Activated T-cell treated with anti-CD3 and anti-CD28 coated beads, Interleukin-2, amount 50 U/mL, for 48 hours (primary cell): ENCODE results near the gene GGT1.
A peak's percentile ranks its signal among the peaks of the same experiment; 100 is the strongest.
"Not testable (repeated sequence)": the region's sequence is repeated elsewhere in the genome, so short reads cannot be mapped to it uniquely, and the experiment has no call there.

Source experiments
- DNase-seq, 2 experiments: peaks; one replicate each; pipeline ENCODE4 v3.0.0-alpha.2; 2020

The GGT1 gene

DNA sequence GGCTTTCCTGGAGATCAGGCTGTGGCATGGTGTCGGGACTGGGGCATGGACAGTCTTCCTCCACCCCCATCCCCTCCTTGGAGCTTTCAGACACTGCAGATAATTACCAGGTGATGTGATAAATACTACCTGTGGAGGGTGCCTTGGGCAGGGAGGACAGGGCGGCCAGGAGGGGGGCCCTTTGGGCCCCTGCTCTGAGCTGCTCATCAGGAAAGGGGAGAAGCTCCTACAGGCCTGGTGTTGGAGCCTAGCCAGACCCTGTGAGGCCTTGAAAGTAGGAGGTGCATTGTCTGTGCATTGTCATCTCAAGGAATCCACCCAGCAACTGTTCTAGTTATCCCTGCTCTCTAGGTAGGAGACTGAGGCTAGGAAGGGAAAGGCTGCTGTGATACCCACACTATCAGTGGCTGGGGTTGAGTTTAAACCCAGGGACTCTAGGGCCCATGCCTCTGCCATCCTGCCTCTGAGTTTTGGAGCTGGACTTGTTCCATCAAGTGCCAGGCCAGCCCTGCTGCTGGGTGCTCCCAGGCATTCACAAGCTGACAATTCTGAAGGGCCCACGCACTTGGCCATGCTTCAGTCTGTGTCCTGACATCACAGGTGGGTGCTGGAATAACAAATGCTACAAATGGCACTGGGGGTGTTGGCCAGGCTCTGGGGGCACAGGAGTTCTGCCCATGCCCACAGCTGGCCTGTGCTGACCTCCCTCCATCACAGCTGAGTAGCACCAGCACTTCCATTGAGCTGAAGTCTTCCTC is 2.9 kb upstream of the GGT1 start:
- not testable (repeated sequence) for DNase-seq

DNA sequence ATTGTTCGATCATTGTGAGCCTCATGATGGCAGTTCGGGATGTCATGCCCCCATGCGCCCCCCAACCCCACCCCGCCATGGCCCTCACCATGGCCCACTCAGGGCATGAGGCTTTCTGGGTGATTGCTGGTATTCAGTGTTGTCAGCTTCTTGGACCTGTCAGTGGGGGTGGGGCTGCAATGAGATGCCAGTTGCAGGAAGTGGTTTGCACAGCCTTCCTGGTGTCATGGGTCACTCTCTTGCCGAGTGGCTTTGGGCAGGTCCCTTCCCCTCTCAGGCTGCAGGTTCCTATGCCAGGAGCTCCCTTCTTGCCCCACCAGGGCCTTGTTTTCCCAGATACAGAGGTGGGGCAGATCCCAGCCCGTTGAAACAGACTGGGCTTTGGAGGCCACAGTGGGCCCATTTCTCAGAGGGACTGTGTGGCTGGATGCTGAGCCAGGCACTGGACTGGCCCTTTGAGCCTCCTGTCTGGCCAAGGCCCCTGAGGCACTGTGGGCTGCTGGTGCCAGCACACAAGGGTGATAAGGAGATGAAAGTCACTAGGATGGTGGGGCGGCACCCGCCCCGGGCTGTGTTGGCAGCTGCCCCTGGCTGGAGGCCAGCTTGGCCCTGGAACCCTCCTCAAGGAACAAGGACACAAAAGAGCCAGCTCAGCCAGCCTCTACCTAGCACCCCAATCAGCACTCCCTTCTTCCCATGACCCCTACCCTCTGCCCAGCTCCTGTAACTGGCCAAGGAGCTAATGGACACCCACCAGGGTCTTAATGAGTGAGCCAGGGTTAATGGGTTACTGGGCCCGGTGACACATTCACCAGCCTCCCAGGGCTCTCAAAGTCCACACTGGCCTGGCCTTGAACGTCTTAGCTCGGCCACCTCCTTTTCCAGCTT is 1.5 kb upstream of the GGT1 start:
- no peak for DNase-seq

DNA sequence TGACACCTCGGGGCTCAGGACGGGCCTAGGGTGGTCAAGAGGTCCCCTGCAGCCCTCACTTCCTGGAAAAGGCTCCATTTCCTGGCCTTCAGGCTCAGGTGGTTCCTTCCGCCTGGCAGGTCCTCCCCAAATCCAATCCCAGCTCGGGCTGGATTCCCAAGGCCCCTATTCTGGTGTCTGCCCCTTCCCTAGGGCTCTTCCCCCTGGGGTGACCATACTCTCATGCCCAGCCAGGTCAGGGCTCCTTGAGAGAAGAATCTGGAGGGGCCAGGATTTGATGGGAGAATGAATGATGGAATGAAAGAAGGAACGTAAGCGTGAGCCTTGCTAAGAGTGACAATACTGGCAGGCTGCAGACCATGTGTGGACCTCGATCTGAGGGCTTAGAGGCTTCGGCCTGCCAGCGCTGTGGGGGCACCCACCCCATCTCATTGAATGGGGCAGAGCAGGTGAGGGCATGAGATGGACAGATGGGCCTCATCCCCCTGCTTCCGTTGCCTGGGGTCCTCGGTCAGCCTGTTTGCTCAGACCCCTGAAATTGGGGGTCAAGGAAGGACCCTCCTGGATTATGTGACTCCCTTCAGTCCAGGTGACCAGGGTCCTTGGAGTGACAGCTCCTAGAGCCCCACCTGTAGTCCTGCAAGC is 766 bp upstream of the GGT1 start:
- DNase-seq: not testable (repeated sequence)

DNA sequence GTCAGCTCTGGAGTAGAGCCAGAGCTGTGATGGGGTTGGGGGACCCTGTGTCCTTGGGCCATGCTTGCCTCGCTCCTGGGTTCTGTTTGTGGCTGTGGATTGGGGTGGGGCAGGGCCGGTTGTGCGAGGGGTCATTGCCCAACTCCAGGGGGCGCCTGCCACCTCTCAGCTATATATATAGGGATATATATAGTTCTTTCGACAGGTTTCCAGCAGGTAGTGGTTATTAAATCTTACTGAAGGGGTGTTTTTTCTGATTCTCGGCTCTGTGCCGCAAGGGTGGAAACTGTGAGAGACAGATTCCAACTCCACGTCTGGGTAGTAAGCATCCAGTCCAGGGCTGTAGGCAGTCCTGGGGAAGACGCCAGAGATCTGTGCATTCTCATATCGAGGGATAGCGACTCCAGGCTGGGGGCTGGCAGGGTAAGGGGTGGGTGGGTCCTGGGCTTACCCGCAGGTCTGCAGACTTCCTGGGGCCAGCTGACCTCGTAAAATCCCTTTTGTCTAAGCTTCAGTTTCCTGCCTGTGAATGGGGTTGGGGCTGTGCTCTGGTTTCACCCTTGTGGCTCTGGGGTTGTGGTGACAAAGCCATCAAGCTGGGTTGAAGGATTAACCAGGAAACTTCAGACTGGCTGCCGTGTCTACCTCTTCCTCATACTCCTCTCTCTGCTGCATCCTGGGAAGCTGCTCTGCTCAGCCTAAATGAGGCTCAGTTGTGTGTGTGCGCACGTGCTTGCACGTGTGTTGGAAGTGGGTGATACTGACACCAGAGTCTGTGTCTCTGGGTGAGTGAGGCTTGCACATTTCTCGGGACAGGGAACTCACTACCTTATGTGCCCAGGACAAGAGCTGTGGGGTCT is 1.0 kb downstream of the GGT1 start:
- peak; percentile 36 to 54 for DNase-seq

DNA sequence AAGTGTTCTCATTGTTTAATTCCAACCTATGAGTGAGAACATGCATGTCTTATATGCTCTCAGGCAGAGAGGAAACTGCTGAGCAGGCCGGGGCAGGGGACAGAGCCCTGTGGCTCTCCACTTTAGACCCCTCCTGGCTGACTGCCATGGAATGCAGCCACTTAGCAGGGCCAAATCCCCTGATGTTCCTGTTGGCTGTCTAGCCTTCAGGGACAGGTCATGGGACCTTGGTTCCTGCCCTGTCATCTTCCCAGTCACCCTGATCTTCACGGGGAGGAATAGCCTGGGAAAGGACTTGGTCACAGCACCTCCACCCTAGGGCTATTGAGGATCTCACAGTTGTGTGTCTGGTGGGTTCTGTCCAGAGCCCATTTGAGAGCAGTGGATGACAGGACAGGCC is 3.3 kb downstream of the GGT1 start:
- peak in 1 of 2 experiments; percentile 34 for DNase-seq

DNA sequence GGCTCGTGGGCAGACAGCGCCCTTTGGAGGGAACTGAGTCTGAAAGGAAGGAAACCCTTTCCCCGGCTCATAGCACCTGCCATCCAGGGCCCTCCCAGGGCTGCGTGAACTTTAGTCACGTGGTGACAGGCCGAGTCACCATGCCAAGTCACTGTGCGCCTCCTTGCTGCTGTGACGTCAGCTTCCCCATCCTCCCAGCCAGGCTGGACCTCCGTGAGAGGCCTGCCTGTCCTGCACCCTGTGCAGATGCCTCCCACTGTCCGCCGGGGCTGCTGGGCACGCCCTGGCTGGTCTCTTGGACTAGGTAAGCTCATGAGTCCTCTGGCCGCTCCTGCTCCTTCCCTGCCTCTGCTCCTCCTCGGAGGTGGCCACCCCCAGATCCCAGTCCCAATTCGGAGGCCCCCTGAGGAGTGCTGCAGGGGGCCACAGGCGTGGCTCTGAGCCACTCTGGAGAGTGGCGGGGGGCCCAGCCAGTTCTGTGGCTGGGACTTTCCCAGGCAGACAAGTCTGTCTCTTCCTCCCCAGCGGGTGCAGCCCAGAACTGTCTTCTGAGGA is 4.5 kb downstream of the GGT1 start:
- peak; percentile 72 to 78 for DNase-seq

DNA sequence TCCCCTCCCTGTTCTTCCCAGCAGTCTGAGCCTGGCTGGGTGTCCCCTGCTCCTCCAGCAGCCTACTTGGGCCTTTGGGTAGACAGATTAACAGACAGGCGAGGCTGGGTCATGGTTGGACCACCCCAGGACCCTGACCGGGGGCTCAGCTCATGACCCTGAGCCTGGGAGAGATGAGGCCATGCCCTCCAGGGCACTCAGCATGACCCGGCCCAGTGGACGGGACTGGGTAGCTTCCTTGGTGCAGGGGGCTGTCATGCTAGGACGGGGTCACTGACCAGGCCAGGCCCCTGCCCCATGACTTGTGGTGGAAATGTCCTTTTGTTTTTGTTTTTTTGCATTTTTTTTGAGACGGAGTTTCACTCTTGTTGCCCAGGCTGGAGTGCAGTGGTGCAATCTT is 5.3 kb downstream of the GGT1 start:
- DNase-seq: not testable (repeated sequence)

DNA sequence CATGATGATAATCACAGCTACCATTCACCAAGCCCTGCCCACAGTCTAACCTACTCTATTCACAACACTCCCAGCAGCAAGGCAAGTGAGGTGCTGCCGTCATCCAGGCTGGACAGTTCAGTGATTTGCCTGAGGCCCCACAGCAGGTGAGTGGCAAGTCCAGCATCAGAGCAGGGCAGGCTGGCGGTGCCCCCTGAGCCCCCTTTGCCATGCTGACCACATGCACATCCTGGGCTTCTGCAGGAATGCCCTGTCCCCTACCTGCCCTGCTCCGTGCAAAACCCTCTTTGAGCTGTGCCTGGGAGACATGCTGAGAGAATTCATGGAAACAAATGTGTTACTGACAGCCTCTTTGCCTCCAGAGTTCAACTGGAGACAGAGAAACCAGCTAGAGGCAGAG is 6.9 kb downstream of the GGT1 start:
- not testable (repeated sequence) for DNase-seq

DNA sequence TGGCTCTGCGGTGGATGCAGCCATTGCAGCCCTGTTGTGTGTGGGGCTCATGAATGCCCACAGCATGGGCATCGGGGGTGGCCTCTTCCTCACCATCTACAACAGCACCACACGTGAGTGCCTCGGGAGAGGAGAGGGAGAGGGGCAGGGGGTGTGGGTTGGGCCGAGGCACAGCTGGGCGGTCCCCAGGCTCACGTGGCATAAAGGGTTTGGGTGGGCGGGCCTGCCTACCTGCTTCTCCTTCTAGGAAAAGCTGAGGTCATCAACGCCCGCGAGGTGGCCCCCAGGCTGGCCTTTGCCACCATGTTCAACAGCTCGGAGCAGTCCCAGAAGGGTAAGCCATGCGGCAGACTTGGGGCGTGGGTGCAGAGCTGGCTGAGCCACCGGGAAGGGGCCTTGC is 11.8 kb downstream of the GGT1 start:
- not testable (repeated sequence) for DNase-seq

DNA sequence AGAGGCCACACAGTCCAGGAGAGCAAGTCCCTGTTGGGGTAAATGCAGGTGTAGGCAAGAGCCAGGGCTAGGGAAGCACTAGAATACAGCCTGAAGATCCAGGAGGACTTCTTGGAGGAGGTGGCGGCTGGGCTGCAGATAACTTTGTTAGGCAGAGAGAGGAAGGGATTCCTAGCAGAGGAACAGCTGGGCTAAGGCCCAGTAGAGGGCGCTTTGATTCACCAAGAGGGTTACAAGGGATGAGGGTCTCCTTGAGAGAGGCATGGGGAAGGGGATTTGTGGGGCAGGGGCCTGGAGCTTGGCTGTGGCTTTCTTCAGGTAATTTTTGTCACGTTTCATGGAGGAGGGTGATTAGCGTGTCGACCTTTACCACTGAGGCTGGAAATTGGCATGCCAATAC is 18.3 kb downstream of the GGT1 start:
- DNase-seq: not testable (repeated sequence)

DNA sequence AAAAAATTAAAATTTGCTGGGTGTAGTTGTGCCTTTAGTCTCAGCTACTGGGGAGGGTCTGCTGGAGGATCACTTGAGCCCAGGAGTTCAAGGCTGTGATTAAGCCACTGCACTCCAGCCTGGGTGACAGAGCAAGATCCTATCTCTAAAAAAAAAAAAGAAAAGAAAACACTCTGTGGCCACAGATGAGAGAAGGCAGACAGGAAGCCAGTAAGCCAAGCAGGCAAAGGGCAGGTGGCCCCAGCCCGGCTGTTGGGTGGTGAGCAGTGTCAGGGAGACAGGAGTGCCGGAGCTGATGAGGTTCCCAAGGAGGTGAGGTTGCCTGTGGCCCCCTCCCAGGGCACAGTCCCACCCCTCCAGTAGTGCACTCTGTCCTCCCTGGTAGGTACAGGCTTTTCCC is 19.6 kb downstream of the GGT1 start:
- not testable (repeated sequence) for DNase-seq

DNA sequence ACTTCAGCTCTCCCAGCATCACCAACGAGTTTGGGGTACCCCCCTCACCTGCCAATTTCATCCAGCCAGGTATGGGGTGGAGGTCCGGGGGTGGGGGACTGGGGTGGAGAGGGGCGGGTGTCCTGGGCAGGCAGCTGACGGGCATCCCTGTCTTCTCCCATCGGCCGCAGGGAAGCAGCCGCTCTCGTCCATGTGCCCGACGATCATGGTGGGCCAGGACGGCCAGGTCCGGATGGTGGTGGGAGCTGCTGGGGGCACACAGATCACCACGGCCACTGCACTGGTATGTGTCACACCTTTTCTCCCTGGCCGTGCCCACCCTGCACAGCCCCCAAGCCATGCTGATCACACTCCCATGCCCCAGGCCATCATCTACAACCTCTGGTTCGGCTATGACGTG is 24.9 kb downstream of the GGT1 start:
- not testable (repeated sequence) for DNase-seq

DNA sequence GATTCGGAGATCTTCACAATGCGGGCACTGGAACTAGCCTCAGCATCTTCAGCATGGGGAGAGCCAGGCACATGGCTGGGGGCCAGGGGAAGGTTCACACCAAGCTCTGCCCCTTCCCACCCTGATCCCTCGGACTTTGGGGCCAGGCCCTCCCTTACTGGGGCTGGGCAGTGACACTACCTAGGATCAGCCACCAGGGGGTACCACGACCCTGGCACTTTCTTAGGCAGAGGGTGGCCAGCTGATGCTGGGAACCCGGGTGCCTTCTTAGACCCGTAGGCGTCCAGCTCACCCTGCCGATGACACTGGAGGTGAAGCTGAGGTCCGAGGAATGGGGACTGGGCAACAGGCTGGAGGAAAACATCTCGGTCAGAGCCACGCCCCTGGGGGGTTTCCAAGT is 26.1 kb downstream of the GGT1 start:
- DNase-seq: peak; percentile 29 to 33

DNA sequence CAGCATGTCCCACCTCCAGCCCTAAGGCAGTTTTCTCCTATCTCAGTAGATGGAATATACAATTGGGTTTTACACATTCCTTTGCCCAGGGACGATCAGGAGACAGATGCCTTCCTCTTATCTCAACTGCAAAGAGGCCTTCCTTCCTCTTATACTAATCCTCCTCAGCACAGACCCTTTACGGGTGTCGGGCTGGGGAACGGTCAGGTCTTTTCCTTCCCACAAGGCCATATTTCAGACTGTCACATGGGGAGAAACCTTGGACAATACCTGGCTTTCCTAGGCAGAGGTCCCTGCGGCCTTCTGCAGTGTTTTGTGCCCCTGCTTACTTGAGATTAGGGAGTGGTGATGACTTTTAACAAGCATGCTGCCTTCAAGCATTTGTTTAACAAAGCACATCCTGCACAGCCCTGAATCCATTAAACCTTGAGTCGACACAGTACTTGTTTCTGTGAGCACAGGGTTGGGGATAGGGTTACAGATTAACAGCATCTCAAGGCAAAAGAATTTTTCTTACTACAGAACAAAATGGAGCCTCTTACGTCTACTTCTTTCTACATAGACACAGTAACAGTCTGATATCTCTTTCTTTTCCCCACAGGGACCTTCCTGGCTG is 27.9 kb downstream of the GGT1 start:
- DNase-seq: not testable (repeated sequence)

DNA sequence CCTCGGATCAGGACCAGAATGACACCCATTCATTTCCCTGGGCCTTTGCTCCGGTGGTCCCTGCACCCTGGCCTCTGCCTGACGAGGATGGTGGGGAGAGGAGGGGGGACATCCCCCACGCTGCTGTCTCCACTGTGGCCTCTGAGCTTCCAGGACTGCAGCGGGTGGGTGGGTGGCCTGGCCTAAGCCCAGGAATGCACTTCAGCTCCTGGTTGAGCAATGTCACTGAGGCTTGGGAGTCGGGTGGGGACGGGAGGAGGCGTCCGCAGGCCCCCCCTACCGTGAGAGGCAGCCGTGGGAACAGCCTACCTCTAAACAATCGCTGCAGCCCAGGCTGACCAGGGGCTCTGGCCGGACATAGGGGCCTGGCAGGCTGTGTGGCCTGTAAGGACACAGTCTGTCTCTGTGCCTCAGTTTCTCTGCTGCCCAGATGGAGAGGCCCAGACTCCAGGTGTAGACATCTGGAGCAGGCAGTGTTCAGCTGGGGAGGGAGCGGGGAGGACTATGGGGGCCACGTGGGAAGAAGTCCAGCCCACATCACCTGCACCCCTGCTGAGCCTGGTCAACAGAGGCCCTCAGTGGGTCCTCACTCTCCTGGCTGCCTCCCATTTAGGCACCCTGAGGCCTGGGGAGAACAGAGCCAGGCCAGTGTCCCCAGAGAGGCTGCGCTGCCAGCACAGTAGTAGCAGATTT is 28.6 kb downstream of the GGT1 start:
- not testable (repeated sequence) for DNase-seq

DNA sequence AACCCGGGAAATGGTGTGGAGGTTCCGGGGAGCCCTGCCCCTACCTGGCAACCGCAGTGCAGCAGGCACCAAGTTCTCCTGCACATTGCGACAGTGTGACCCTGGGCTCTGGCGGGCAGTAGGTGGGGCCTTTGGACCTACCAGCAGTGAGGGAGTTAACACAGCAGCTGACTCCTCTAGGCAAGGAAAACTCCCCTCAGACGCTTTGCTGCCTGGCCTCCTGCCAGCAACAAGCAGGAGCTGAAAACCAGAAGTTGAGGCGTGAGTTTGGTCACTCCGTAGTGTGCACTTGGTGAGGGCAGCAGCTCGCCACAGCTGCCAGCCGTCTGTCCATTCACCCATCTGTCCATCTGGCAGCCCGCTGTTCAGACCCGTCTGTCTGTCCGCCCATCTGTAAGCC is 29.6 kb downstream of the GGT1 start:
- not testable (repeated sequence) for DNase-seq

DNA sequence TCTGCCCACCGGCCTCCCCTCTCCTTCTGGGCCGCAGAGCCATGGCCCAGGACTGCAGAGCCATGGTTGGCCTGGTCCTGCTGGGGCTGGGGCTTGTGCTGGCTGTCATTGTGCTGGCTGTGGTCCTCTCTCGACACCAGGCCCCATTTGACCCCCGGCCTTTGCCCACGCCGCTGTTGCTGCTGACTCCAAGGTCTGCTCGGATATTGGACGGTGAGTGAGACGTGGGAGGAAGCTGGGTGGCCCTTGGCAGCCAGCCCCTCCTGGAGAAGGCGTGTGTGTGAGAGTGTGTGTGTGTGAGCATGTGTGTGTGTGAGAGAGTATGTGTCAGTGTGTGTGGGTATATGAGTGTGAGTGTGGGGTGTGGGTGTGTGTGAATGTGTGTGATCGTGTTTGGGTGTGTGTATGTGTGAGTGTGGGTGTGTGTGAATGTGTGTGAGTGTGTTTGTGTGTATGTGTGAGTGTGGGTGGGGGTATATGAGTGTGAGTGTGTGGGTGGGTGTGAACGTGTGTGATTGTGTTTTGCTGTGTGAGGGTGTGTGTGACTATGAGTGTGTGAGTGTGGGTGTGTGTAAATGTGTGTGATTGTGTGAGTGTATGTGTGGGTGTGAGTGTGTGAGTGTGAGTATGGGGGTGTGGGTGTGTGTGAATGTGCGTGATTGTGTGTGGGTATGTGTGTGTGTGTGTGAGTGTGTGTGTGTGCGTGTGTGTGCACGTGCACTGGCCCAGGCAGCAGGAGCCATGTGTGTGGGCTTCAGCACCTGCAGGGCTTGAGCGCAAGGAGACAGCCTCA is 30.4 kb downstream of the GGT1 start:
- not testable (repeated sequence) for DNase-seq

DNA sequence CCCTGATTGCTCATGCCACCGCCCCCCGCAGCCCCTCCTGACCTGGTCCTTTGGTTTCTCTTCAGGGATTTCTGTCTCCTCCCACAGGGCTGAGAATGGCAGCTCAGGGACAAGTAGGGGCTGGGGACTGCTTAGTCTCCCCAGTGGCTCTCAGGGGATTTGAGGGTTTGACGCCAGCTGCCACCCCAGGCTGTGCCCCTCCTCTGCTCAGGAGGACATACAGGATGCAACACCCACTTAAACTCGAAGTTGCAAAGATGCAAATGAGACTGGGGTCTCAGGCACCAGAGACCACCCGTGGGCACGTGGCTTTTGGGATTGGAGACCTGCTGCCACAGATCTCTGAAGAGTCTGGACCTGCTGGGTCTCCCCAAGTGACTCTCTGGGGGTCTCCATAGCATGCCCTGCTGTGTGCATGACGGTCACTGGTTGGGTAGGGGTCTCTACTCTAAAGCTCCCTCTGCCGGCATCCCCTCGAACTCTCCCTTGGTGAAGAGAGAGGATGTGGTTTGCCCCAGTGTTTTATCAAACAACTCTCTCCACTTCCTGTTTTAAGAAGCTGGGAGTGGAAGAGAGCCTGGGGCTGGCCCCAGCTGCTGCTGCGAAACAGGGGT is 31.9 kb downstream of the GGT1 start:
- DNase-seq: peak; percentile 24 to 28

DNA sequence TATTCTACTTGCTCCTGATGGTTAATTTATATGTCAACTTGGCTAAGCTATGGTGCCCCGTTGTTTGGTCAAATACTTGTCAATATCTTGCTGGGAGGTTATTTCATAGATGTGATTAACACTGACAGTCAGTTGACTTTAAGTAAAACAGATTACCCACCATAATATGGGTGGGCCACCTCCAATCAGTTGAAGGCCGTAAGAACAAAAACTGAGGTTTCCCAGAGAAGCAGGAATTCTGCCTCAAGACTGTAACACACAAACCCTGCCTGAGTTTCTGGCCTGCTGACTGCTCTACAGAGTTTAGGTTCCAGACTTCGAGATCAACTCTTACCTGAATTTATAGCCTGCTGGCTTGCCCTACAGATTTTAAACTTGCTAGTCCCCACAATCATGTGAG is 33.5 kb downstream of the GGT1 start:
- DNase-seq: not testable (repeated sequence)

DNA sequence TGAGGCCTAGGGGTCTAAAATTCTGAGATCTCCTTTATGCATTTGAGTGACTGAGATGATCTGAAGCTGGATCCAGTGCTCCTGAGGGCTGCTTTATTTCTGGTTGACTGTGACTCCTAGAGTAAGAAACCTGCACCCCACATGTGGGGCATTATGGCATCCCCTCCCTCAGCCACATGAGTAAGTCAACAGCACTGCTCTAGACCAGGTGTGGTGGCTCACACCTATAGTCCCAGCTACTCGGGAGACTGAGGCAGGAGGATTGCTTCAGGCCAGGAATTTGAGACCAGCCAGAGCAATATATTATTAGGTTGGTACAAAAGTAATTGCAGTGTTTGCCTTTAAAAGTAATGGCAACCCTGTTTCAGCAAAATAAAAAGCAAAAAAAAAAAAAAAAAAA is 39.3 kb downstream of the GGT1 start:
- DNase-seq: not testable (repeated sequence)
